Stimulated activated CD4-positive, alpha-beta T cell treated with anti-CD3 and anti-CD28 coated beads, Interleukin-4, amount 100 ng/mL, for 4 hours (primary cell): Measurements from ENCODE around the gene BCCIP.

Experiments
- DNase-seq, 2 experiments: peaks; one replicate each; pipeline ENCODE4 v3.0.0-alpha.2; 2020

BCCIP gene

DNA sequence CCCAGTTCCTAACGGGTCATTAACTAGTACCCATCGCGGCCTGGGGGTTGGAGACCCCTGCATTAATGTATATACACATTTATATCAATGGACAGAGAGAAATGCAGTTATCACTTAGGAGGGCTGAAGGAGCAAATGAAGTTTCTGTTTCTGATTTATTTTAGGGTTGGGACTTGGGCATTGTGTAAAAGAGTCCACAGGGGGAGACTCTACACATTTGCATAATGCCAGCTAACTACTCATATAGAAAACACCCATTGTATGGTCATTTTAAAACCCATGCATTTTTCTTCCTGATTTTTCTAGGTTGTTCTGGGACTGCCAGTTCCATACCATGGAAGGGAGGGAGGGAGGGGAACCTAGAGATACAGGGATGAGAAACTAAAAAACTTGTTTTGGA lies 23.5 kb downstream of the BCCIP start:
- DNase-seq = no peak

DNA sequence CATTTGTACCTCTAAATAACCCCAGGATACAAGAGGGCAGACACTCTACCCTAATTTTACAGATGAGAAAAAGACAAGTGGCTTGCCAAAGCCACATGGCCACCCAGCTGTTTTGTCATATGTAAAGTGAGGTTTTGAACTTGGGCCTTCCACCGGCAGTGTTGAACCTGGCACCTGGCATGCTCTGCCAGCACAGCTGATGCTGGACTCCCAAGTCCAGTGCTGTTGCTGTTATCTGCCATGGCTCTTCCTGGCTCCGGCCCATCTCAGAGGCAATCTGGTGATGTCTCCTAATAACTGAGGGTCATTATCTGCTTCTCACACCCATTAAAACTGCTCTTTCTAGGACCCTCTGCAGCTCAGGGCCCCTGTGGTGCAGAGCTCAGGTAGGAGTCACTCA lies 25.0 kb downstream of the BCCIP start:
- DNase-seq = no peak

DNA sequence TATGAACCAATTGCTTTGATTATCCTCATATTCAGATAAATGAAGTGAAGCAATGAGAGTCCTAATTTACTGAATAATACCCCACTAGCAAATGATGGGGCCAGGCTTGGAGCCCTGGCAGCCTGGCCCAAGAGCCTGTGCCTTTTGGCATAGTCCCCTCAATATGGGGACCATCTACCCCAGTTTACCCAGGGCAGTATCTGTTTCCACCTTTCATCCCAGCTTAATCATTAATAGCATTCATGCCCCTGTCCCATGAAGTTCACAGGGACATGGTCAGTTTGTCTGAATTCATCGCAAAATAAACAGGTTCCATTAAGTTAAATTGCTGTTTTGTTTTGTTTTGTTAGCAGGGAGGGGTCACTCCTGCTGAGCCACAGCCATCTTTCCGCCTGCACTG lies 25.5 kb downstream of the BCCIP start:
- DNase-seq = no peak

DNA sequence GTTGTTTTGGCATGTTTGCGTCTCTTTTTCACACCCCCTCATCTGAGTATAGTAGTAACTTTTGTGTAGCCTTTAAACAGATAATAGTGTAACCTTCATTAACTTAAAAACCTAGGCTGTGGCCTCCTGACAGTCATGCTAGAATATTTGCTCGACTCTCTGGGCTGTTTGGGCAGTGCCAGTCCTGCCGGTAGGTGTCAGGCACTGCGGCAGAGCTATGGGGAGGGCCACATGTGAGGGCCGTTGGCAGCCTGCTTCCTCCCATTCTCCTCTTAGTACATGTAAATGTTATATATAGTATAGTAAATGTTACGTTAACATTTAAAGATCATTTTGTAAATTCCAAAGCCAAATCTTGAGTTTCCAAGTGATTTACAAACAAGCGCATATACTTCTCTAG lies 26.1 kb downstream of the BCCIP start:
- DNase-seq = no peak

DNA sequence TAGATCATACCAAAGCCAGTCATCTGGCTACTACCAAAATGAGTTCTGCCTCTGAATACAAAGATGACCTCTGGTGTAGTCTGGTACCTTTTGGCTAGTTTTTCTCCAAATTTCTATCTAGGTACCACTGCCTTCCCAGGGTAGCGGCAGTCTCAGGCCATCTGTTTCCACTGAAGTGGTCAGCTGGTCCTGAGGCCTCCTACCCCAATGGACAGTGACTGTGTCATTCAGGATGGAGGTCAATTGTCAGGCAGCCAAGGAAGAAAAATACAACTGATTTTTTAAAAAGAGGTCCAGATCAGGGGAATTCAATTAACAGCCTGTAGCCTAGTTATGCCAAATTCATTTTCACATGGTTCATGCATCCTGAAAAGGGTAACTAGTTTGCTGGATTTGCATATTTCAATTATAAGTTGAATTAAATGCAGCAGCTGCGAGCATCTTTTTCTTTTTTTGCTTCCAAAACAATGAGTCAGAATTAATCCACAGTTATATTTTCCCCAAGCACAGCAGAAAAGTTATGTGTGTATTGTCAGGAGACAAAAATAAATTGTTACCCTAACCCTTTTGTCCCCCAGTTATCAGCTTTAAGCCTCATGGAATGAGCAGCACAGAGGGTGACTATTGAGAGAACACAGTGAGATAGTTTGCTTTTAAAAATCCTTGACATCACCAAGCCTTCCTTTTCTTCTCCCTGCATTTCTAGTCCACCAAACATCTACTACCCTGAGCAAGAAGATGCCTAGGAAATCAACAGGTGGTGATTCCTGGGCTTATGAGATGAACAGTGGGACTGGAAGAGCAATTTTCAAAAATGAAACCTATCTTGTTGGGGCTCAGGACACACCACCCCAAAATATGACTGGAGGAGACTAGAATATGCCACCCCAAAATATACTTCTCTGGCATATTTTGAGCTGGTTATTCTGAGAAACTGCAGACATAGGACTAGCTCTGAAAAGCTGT lies 27.7 kb downstream of the BCCIP start:
- no peak for DNase-seq

DNA sequence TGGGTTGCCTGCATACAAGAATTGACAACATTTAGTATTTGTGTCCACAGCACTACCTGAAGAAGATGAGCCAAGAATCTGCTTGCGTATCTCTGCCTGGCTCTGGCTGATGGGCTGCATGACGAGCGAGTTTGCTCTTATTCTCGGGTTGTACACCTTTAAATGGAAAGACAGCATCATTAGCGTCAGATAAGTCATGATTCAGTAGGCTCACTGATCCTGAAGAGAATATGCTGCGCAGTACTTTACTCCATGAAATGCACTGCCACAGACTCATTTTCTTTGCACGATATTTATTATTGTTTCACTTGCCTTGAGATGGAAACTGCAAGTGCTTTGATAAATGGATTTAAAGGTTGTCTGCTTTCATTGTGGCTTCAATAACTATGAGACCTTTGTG lies 29.1 kb downstream of the BCCIP start:
- no peak for DNase-seq

DNA sequence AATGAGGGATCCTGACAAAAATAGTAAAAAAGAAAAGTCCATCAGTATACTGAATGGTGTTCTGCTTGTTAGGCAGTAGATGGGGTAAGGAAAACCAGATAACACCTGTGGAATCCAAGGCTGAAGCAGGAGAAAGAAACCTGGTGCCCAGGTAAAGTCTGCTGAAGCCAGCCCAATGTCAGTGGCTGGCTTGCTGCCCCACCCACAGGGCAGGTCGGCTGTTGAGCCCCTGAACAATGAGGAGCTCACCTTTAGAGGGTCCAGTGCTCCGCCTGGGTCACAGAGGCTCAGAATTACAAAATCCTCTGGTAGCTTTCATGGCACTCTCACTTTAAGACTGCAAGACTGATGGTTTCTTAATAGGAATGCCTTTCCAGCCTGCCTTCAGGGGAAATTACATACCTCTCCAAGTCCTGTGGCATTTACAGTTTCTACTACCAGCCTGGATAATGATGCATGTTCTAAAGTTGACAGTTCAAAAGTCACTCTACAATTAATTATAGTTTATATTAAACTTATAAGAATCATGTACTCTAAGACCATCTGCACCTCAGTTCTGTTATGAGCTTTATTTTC lies 33.9 kb downstream of the BCCIP start:
- DNase-seq = no peak

DNA sequence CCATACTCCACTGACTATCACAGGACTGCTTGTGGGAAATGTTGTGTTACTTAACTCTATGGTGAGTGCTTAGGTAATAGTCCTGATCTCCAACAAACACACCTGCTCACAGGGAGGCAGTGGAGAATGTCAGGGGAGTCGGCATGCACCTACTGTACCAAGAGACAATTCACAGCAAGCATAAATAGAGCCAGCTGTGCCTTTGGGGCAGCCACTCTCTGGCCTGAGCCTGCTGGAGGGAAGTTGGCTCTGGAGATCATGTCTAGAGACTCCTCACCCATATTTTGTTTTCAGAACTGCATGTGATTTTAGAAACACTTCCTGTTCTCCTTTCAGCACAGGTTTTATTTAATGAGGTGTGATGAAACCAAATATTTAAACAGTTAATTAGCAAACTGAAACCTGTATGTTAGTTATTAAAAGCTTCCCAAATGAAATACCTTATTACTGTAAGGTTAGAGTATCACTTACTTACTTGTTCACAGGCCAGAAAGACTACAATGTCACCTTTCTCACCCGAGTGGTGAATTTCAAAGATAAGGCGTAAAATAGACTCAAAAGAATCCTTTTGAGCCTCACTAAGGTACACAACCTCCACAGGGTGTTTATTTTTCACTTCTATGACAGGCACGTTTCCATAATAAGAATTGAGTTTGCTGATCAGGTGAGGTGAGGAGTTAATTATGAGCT lies 35.9 kb downstream of the BCCIP start:
- DNase-seq = no peak

DNA sequence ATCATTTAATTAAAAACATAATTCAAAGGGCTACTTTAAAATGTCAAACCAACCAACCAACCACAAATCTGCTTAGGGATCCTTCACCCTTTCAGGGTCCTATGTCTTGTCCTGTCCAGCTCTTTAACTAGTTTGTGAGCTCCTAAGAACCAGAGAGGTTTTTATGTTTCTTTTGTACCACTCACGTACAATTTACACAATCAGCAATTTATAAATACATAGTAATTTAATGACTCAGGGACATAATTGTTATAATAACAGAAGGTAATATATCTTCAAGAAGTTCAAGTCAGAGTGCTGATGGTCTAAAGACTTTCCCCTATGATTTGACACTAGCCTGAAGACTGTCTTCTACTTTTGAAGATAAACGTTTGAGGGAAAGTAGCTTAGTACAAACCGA lies 41.8 kb downstream of the BCCIP start:
- DNase-seq = no peak

DNA sequence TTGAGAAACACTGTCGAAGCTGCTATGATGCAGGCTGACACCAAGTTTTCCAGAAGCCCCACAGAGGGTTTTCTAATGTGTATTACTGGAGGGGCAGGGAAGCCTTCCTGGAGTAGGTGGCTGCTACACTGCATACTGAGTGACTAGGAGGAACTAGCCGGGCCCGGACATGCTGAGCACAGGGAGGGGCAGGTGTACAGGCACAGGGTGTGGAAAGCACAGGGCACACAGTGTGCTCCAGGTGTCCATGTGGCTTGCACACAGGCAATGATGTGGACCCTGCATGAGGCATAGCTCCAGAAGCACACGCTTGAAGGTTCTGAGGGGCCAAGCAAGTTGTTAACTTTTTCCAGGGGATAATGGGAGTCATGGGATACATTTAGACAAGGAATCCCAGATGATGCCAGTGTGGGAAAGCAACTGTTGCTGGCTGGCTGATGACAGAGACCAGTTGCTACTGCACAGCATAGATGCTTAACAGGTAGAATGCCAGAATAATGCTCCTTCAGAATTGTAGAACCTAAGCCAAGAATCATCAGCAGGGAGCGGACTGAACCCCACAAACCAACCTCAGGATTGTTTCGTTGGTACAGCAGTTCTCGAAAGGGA lies 43.2 kb downstream of the BCCIP start:
- DNase-seq = no peak

DNA sequence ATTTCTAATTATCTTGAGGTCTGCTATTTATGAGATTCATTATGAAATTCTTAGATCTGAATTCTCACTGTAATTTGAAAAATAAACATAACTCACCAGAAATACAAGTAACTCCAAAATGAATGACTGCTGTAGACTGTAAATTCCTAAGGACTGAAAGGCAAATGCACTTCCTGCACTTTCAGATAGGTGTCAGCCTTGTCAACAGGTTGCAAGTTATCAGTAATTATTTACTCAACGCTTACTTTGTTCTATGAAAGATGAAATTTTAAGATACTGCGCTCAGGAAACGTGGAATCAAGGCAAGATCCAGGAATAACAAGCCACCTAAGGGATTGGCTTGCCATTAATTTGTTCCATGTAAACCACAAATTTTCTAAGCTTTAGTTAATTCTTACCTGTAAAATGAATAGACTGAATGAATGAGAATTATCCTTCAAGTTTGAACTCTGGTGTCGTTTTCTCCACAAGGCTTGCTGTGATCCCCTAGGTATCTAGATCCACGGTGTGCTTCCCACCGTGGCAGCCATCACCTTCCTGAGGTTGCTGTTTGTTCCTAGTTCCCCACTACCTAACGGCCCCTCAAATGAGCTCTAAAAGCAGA lies 45.1 kb downstream of the BCCIP start:
- no peak for DNase-seq

DNA sequence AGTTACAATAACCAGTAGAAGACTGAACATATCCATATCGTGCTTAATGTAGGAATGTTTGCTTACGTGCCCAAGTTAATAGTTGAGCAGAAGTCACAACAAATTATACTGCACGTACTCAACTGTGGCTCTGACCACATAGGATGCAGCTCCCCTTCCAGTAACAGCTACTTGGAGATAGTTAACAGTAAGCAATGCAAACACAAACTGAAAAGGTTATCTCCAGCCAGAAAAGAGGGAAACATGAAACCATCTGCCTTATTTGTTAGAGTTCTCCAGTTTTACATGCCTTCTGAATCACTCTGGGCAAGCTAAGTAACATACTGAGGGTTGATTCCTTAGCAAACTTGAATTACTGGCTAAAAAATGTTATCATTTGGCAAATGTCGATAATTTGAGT lies 48.0 kb downstream of the BCCIP start:
- no peak for DNase-seq

DNA sequence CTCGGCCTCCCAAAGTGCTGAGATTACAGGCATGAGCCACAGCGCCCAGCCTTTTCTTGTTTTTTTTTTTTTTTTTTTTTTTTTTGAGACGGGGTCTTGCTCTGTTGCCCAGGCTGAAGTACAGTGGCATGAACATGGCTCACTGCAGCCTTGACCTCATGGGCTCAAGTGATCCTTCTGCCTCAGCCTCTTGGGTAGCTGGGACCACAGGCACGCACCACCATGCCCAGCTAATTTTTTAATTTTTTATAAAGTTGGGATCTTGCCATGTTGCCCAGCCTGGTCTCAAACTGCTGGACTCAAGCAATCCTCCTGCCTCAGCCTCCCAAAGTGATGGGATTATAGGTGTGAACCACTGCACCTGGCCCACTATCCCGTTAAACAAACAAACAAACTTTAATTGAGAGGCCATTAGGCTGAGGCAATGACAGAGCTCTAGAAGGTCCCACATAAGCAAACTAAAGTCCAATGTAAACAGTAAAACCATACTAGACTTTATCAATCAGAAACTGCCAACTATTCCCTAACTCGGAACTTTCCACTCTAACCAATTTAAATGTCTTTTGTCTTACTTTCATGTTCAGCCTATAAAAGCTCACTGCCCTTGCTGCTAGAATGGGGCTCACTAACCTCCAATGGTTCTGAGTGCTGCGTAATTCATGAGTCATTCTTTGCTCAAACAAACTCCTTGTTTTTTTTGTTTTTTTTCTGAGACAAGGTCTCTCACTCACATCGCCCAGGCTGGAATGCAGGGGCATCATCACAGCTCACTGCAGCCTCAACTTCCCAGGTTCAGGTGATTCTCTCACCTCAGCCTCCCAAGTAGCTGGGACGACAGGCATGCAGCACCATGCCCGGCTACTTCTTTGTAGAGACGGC lies 55.9 kb downstream of the BCCIP start:
- DNase-seq = no peak

DNA sequence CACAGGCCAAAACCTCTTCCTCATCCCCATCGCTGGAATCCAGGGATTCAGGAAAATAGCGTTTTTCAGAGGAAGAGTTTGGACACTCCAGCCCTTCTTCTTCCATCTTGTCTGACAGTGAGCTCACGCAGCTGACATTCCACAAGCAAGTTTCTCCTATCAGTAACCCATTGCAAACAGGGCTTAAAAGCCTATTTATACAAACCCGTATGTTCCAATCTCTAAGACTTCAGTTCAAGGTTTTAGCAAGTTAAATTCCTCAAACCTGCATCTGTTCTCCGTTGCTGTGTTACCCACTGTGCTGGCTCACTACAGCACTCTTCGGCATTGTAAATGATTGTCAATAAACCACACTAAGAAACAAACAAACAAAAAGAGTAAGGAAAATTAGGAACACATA lies 57.4 kb downstream of the BCCIP start:
- DNase-seq = no peak

DNA sequence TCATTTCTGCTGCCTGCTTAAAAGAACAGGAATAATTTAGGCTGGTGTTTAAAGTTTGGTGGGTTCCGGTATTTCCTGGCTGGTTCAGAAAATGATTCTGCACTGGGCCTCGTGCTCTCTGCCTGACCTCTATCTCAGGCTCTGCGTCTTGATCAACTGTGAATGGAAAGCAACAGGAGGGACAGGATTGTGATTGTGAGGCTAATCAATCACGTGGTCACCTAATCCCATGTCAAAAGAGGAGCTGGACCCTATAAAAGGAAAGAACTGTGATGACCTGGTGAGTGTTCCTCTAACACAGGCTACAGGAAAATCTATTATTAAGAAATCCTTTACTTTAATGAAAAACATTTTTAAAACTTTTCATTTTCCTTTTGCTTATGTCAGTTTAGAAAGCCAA lies 57.8 kb downstream of the BCCIP start, which contains the start of gene DHX32:
Gene DHX32, minus strand, starts transcription at position 101 of the 400 bp plus-strand sequence. CDS start 468 bp downstream, outside the sequence.
- DNase-seq = no peak

DNA sequence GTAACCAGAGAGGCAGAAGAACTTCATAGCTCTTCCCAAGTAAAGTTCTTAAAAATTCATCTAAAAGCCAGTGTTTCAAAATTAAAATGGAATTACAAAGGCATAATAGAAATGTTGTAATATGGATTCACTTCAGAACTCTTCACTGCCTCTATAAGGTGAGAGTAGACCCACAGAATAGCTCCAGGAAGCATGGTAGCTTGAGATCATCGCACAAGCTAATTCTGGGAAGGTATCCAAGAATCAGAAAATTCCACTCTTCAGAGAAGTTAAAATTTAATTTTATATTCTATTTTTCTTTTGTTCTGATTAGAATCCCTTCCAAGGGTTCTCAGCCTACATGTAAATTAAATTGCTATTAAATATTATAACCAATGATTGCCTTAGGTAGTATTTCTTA lies 59.2 kb downstream of the BCCIP start:
- DNase-seq = no peak

DNA sequence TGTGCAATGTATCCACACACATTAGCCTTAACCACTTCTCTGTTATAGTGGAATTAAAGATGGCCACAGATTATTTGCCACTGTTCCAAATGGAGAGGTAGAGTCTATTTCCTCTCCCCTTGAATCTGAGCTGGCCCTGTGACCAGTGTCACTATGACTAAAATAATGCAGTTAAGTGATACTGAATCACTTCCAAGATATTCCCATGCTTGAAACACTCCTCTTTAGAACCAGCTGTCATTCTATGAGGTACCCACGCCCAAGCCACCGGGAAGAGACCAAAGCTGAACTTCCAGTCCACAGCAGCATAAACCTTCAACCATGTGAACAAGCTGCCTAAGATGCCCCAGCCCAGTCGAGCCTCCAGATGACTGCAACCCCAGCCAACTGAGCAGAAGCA lies 59.9 kb downstream of the BCCIP start:
- DNase-seq = no peak
